Measurements from ENCODE around the gene PREX1. TPM values are rescaled to one million over a fixed set of nuclear protein-coding genes. Genes with fewer than 3 reads are reported as not detected.
"Not testable (repeated sequence)": the region's sequence is repeated elsewhere in the genome, so short reads cannot be mapped to it uniquely, and the experiment has no call there.

The PREX1 gene
- total and polyA plus RNA-seq, 8 donors: 1.5 to 13.2 (median 6.3) TPM

GRCh38 chr20:48600470-48600945 is 227.3 kb downstream of the PREX1 start:
- no peaks in the 10 kb centered on the region for H3K9me3 ChIP-seq
- DNase-seq: no peak
- no peaks in the 10 kb centered on the region for H3K36me3 ChIP-seq
- TF ChIP-seq CTCF (IDR thresholded peaks at IDR 0.05): no peak
- intact Hi-C loops (cut with DNase I): no loop called here
- no peak for FAIRE-seq
- WGBS, 2 donors: 63 to 71% methylated on average over 10 of the region's 10 CpGs
- H3K4me1 ChIP-seq: no peaks in the 10 kb centered on the region
- H3K27ac ChIP-seq: no peak overlapping the region
- no peak overlapping the region for H3K4me3 ChIP-seq
- H3K27me3 ChIP-seq: no peaks in the 10 kb centered on the region
- ATAC-seq: no peak

GRCh38 chr20:48599748-48600469 is 227.9 kb downstream of the PREX1 start:
- no peaks in the 10 kb centered on the region for H3K9me3 ChIP-seq

GRCh38 chr20:48599106-48599747 is 228.6 kb downstream of the PREX1 start:
- Histone ChIP-seq H3K4me1 (no peaks in the 10 kb centered on the region), H3K4me3 (no peak overlapping the region), H3K9me3 (no peaks in the 10 kb centered on the region), H3K27me3 (no peaks in the 10 kb centered on the region), H3K27ac (no peak overlapping the region), H3K36me3 (no peaks in the 10 kb centered on the region)
- ATAC-seq (no peak), DNase-seq (peak in 1 of 6 donors; percentile 31), FAIRE-seq (no peak)
- intact Hi-C loops (cut with DNase I): no loop called here
- 63 to 69% methylated on average over 7 of the region's 7 CpGs for WGBS, 2 donors
- TF ChIP-seq CTCF (IDR thresholded peaks at IDR 0.05): no peak

More at GRCh38 chr20:48599748-48600469, 227.9 kb downstream of the PREX1 start:
- ATAC-seq: no peak
- FAIRE-seq: no peak
- intact Hi-C loops (cut with DNase I): no loop called here
- 60 to 80% methylated on average over 11 of the region's 11 CpGs for WGBS, 2 donors
- no peaks in the 10 kb centered on the region for H3K4me1 ChIP-seq
- H3K36me3 ChIP-seq: no peaks in the 10 kb centered on the region
- DNase-seq: peak in 2 of 6 donors; percentile 9 to 29
- TF ChIP-seq CTCF (IDR thresholded peaks at IDR 0.05): no peak
- H3K4me3 ChIP-seq: no peak overlapping the region
- H3K27me3 ChIP-seq: no peaks in the 10 kb centered on the region
- no peak overlapping the region for H3K27ac ChIP-seq

GRCh38 chr20:48598303-48598941 is 229.4 kb downstream of the PREX1 start:
- DNase-seq: peak in 1 of 6 donors; percentile 35
- 35 to 50% methylated on average over 16 of the region's 16 CpGs for WGBS, 2 donors

GRCh38 chr20:48597521-48598302 is 230.1 kb downstream of the PREX1 start:
- H3K27me3 ChIP-seq: no peaks in the 10 kb centered on the region
- H3K36me3 ChIP-seq: no peaks in the 10 kb centered on the region
- 51 to 55% methylated on average over 11 to 12 of the region's 12 CpGs for WGBS, 2 donors
- no peaks in the 10 kb centered on the region for H3K4me1 ChIP-seq
- H3K27ac ChIP-seq: no peak overlapping the region
- no peaks in the 10 kb centered on the region for H3K9me3 ChIP-seq
- no peak overlapping the region for H3K4me3 ChIP-seq
- TF ChIP-seq CTCF (IDR thresholded peaks at IDR 0.05): no peak
- ATAC-seq: no peak
- intact Hi-C loops (cut with DNase I): no loop called here
- no peak for FAIRE-seq
- peak in 1 of 6 donors; percentile 38 for DNase-seq

More at GRCh38 chr20:48598303-48598941, 229.4 kb downstream of the PREX1 start:
- H3K4me3 ChIP-seq; ATAC-seq; H3K27ac ChIP-seq; intact Hi-C loops (cut with DNase I); H3K27me3 ChIP-seq; FAIRE-seq; H3K36me3 ChIP-seq; H3K4me1 ChIP-seq; H3K9me3 ChIP-seq: not testable (repeated sequence)
